NCI-H2029 treated with DMSO at 0.1 percent for 48 hours (cell line): ENCODE data around the gene CIB2.

Experiments used
- DNase-seq: peaks from one replicate; lab custom pipeline; 2025; lab: John Stamatoyannopoulos, UW

CIB2 gene

GRCh38 chr15:78065973-78066946, 65.0 kb downstream of the CIB2 start:
- no peak for DNase-seq

GRCh38 chr15:78065284-78065872, 65.9 kb downstream of the CIB2 start:
- DNase-seq = no peak

- DNase-seq = no peak
Observed at GRCh38 chr15:78064544-78064943, 66.7 kb downstream of the CIB2 start.

GRCh38 chr15:78063970-78064385, 67.3 kb downstream of the CIB2 start:
- no peak for DNase-seq

- DNase-seq = peak; percentile 34
Observed at GRCh38 chr15:78063217-78063616, 68.0 kb downstream of the CIB2 start.

- DNase-seq = peak; percentile 10
Observed at GRCh38 chr15:78061963-78062427, 69.2 kb downstream of the CIB2 start.

- no peak for DNase-seq
Observed at GRCh38 chr15:78060232-78060631, 71.0 kb downstream of the CIB2 start.

GRCh38 chr15:78059110-78059839, 72.0 kb downstream of the CIB2 start:
- no peak for DNase-seq

- DNase-seq = no peak
Observed at GRCh38 chr15:78058401-78058935, 72.8 kb downstream of the CIB2 start.

GRCh38 chr15:78057803-78058202, 73.4 kb downstream of the CIB2 start:
- no peak for DNase-seq

- DNase-seq = no peak
Observed at GRCh38 chr15:78056714-78057269, 74.5 kb downstream of the CIB2 start.

- no peak for DNase-seq
Observed at GRCh38 chr15:78055919-78056713, 75.1 kb downstream of the CIB2 start.

GRCh38 chr15:78054966-78055365, 76.3 kb downstream of the CIB2 start:
- no peak for DNase-seq
